ENCODE results near the gene ZNF391.

Gene ZNF391

DNA sequence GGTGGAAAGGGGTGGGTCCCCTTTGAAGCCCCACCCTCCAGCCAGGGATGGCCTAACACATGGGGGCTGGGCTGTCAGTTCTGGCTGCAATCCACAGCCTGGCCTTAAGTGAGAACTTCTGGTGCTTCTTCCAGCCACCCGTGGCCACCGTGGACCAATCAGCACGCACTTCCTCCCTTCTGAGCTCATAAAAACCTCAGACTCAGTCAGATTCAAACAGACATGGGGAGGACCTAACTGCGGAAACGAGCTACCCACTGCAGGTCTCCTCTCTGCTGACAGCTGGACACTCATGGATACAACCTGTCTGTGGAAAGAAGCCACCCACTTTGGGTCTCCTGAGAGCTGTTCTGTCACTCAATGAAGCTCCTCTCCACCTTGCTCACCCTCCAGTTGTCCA is 20.4 kb upstream of the ZNF391 start:
- H3K36me3 ChIP-seq (ENCODE audit: control insufficient read depth in 2 of 2, insufficient read depth in 1 of 2, low read length in 2 of 2): peaks cover 22 to 32% of the 10 kb centered on the region in 2 experiments; a peak in 2 of 3 replicates
- H3K4me3 ChIP-seq (ENCODE audit: low read depth, low read length): no peak overlapping the region
- H3K27ac ChIP-seq (ENCODE audit: extremely low read depth, low read depth, low read length): no peak overlapping the region
- H3K9me3 ChIP-seq (ENCODE audit: control insufficient read depth, insufficient read depth, low read depth, low read length): no peaks in the 10 kb centered on the region
- CTCF ChIA-PET: no interaction called here
- TF ChIP-seq, protein P1, sequence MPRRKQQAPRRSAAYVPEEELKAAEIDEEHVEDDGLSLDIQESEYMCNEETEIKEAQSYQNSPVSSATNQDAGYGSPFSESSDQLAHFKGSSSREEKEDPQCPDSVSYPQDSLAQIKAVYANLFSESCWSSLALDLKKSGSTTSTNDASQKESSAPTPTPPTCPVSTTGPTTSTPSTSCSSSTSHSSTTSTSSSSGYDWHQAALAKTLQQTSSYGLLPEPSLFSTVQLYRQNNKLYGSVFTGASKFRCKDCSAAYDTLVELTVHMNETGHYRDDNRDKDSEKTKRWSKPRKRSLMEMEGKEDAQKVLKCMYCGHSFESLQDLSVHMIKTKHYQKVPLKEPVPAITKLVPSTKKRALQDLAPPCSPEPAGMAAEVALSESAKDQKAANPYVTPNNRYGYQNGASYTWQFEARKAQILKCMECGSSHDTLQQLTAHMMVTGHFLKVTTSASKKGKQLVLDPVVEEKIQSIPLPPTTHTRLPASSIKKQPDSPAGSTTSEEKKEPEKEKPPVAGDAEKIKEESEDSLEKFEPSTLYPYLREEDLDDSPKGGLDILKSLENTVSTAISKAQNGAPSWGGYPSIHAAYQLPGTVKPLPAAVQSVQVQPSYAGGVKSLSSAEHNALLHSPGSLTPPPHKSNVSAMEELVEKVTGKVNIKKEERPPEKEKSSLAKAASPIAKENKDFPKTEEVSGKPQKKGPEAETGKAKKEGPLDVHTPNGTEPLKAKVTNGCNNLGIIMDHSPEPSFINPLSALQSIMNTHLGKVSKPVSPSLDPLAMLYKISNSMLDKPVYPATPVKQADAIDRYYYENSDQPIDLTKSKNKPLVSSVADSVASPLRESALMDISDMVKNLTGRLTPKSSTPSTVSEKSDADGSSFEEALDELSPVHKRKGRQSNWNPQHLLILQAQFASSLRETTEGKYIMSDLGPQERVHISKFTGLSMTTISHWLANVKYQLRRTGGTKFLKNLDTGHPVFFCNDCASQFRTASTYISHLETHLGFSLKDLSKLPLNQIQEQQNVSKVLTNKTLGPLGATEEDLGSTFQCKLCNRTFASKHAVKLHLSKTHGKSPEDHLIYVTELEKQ (tag by site-specific recombination; IDR thresholded peaks at IDR 0.05; ENCODE audit: borderline replicate concordance): no peak
- no peak for TF ChIP-seq ZNF585B (tag by site-specific recombination; IDR thresholded peaks at IDR 0.05)
- TF ChIP-seq KLF8 (tag by site-specific recombination; IDR thresholded peaks at IDR 0.05): no peak
- TF ChIP-seq ZNF16 (tag by site-specific recombination; IDR thresholded peaks at IDR 0.05; ENCODE audit: low read depth): no peak
- TF ChIP-seq ZNF658 (tag by site-specific recombination; IDR thresholded peaks at IDR 0.05): no peak
- TF ChIP-seq, protein P2, sequence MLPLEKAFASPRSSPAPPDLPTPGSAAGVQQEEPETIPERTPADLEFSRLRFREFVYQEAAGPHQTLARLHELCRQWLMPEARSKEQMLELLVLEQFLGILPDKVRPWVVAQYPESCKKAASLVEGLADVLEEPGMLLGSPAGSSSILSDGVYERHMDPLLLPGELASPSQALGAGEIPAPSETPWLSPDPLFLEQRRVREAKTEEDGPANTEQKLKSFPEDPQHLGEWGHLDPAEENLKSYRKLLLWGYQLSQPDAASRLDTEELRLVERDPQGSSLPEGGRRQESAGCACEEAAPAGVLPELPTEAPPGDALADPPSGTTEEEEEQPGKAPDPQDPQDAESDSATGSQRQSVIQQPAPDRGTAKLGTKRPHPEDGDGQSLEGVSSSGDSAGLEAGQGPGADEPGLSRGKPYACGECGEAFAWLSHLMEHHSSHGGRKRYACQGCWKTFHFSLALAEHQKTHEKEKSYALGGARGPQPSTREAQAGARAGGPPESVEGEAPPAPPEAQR (tag by site-specific recombination; IDR thresholded peaks at IDR 0.05): no peak
- TF ChIP-seq ZNF677 (tag by site-specific recombination; IDR thresholded peaks at IDR 0.05): no peak
- POLR2A ChIA-PET: interaction anchor here (0.5 kb wide), 1 partner anchor 193 kb away, joined by 4 read pairs; no protein-coding TSS in a partner anchor
- no peaks in the 10 kb centered on the region for H3K4me1 ChIP-seq (ENCODE audit: control insufficient read depth, insufficient read depth, low read length)

DNA sequence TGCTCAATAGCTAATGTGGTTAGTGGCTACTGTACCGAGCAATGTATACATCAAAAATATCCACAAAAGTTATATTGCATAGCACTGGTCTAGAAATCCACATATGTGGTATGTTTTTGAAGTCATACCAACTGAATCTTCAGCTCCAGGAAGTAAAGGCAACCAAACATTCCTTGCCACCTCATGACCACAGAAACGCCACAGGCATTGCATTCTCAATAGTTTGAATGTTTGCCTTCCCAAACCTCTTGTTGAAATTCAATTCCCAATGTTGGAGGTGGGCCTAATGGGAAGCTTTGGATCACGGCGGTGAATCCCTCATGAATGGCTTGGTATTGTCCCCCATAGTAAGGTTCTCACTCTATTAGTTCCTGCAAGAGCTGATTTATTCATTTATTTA is 18.2 kb upstream of the ZNF391 start:
- CTCF ChIA-PET: interaction anchor here (0.7 kb wide), 1 partner anchor 146 kb away, joined by 3 read pairs; no protein-coding TSS in a partner anchor
- Histone ChIP-seq H3K4me1 (ENCODE audit: control insufficient read depth, insufficient read depth, low read length) (no peaks in the 10 kb centered on the region), H3K4me3 (ENCODE audit: low read depth, low read length) (no peak overlapping the region), H3K9me3 (ENCODE audit: control insufficient read depth, insufficient read depth, low read depth, low read length) (no peaks in the 10 kb centered on the region), H3K36me3 (ENCODE audit: control insufficient read depth in 2 of 2, insufficient read depth in 1 of 2, low read length in 2 of 2) (peaks cover 11 to 26% of the 10 kb centered on the region in 2 experiments; a peak in 2 of 3 replicates), H3K27ac (ENCODE audit: extremely low read depth, low read depth, low read length) (no peak overlapping the region)
- POLR2A ChIA-PET: no interaction called here
- TF ChIP-seq ZSCAN30 (tag by site-specific recombination; IDR thresholded peaks at IDR 0.05) (no peak), KLF16 (tag by site-specific recombination; IDR thresholded peaks at IDR 0.05) (no peak), ZNF366 (tag by site-specific recombination; conservative IDR thresholded peaks at IDR 0.05) (no peak), HOXA7 (CRISPR knock-in tag; IDR thresholded peaks at IDR 0.05; ENCODE audit: borderline replicate concordance) (no peak), ZNF677 (tag by site-specific recombination; IDR thresholded peaks at IDR 0.05) (no peak), ZEB2 (tag by site-specific recombination; IDR thresholded peaks at IDR 0.05) (no peak), ZNF701 (tag by site-specific recombination; IDR thresholded peaks at IDR 0.05) (no peak), KLF8 (tag by site-specific recombination; IDR thresholded peaks at IDR 0.05) (no peak), ZNF223 (tag by site-specific recombination; IDR thresholded peaks at IDR 0.05) (no peak), TCF7L2 (IDR thresholded peaks at IDR 0.05; ENCODE audit: borderline replicate concordance, low read depth, low read length) (no peak), ZNF514 (tag by site-specific recombination; IDR thresholded peaks at IDR 0.05) (no peak)
- TF ChIP-seq, protein P3, sequence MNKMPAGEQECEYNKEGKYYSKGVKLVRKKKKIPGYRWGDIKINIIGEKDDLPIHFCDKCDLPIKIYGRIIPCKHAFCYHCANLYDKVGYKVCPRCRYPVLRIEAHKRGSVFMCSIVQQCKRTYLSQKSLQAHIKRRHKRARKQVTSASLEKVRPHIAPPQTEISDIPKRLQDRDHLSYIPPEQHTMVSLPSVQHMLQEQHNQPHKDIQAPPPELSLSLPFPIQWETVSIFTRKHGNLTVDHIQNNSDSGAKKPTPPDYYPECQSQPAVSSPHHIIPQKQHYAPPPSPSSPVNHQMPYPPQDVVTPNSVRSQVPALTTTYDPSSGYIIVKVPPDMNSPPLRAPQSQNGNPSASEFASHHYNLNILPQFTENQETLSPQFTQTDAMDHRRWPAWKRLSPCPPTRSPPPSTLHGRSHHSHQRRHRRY (tag by site-specific recombination; IDR thresholded peaks at IDR 0.05): no peak
- TF ChIP-seq, protein P4, sequence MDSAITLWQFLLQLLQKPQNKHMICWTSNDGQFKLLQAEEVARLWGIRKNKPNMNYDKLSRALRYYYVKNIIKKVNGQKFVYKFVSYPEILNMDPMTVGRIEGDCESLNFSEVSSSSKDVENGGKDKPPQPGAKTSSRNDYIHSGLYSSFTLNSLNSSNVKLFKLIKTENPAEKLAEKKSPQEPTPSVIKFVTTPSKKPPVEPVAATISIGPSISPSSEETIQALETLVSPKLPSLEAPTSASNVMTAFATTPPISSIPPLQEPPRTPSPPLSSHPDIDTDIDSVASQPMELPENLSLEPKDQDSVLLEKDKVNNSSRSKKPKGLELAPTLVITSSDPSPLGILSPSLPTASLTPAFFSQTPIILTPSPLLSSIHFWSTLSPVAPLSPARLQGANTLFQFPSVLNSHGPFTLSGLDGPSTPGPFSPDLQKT (IDR thresholded peaks at IDR 0.05; ENCODE audit: borderline replicate concordance, low read depth, low read length): no peak
- TF ChIP-seq, protein P5, sequence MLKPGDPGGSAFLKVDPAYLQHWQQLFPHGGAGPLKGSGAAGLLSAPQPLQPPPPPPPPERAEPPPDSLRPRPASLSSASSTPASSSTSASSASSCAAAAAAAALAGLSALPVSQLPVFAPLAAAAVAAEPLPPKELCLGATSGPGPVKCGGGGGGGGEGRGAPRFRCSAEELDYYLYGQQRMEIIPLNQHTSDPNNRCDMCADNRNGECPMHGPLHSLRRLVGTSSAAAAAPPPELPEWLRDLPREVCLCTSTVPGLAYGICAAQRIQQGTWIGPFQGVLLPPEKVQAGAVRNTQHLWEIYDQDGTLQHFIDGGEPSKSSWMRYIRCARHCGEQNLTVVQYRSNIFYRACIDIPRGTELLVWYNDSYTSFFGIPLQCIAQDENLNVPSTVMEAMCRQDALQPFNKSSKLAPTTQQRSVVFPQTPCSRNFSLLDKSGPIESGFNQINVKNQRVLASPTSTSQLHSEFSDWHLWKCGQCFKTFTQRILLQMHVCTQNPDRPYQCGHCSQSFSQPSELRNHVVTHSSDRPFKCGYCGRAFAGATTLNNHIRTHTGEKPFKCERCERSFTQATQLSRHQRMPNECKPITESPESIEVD (tag by site-specific recombination; IDR thresholded peaks at IDR 0.05): no peak
- TF ChIP-seq, protein P6, sequence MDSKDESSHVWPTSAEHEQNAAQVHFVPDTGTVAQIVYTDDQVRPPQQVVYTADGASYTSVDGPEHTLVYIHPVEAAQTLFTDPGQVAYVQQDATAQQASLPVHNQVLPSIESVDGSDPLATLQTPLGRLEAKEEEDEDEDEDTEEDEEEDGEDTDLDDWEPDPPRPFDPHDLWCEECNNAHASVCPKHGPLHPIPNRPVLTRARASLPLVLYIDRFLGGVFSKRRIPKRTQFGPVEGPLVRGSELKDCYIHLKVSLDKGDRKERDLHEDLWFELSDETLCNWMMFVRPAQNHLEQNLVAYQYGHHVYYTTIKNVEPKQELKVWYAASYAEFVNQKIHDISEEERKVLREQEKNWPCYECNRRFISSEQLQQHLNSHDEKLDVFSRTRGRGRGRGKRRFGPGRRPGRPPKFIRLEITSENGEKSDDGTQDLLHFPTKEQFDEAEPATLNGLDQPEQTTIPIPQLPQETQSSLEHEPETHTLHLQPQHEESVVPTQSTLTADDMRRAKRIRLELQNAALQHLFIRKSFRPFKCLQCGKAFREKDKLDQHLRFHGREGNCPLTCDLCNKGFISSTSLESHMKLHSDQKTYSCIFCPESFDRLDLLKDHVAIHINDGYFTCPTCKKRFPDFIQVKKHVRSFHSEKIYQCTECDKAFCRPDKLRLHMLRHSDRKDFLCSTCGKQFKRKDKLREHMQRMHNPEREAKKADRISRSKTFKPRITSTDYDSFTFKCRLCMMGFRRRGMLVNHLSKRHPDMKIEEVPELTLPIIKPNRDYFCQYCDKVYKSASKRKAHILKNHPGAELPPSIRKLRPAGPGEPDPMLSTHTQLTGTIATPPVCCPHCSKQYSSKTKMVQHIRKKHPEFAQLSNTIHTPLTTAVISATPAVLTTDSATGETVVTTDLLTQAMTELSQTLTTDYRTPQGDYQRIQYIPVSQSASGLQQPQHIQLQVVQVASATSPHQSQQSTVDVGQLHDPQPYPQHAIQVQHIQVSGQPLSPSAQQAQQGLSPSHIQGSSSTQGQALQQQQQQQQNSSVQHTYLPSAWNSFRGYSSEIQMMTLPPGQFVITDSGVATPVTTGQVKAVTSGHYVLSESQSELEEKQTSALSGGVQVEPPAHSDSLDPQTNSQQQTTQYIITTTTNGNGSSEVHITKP (tag by site-specific recombination; IDR thresholded peaks at IDR 0.05): no peak

All from HEK293 (cell line).